MM.1S (cell line): ENCODE measurements around the gene TCF20.

ENCODE experiments used
- EZH2 ChIP-seq: fragments of 300-600 bp; sonication (generic); optimal IDR thresholded peaks from 2 replicates; pipeline ENCODE3; 2017; ENCODE audit warnings: low read depth, mild to moderate bottlenecking, antibody characterized with exemption, low read length, mixed read lengths
- TF ChIP-seq, protein P1 (sequence below): fragments of 300-600 bp; sonication (generic); IDR thresholded peaks from 2 replicates; pipeline ENCODE4 v1.5.1; 2016; ENCODE audit warnings: antibody characterized with exemption, low read length, mixed read lengths

DNA sequence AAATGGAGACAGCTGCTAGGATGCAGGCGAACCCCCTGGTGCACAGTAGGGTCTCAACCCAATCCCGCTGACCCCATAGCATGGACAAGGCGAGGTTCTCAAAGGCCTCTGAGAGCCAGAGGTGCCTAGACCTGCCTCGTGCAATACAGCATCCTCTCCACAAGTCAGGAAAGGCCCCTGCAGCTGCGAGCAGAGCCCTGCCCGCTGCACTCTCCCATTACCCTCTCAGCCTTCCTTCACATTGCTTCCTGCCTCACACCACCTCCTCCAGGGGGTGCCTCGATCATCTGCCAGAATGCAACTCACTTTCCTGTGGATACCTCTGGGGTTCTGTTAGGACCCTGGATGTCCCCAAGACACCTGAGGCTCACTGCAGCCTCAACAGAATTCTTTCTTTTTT is 42.8 kb upstream of the TCF20 start:
- no peak for TF ChIP-seq EZH2
- TF ChIP-seq, protein P1, sequence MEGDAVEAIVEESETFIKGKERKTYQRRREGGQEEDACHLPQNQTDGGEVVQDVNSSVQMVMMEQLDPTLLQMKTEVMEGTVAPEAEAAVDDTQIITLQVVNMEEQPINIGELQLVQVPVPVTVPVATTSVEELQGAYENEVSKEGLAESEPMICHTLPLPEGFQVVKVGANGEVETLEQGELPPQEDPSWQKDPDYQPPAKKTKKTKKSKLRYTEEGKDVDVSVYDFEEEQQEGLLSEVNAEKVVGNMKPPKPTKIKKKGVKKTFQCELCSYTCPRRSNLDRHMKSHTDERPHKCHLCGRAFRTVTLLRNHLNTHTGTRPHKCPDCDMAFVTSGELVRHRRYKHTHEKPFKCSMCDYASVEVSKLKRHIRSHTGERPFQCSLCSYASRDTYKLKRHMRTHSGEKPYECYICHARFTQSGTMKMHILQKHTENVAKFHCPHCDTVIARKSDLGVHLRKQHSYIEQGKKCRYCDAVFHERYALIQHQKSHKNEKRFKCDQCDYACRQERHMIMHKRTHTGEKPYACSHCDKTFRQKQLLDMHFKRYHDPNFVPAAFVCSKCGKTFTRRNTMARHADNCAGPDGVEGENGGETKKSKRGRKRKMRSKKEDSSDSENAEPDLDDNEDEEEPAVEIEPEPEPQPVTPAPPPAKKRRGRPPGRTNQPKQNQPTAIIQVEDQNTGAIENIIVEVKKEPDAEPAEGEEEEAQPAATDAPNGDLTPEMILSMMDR: no peak
